HCT116 (cell line): ENCODE measurements around the gene MMEL1. TPM values are rescaled to one million over a fixed set of nuclear protein-coding genes. Genes with fewer than 3 reads are reported as not detected.

Experiments
- ATAC-seq: fragments of 200-7000 bp; cut with Tn5 transposase; 2 replicates; pipeline ENCODE4 v1.9.1; 2020; ENCODE audit warnings: mild to moderate bottlenecking, moderate library complexity
- BruUV-seq: library from RNA; stranded (reverse); fragments of 400-500 nt; replicated peaks from 2 replicates; lab custom pipeline; 2021; lab: Mats Ljungman, UMichigan
- CTCF ChIA-PET: fragments of 300-600 bp; sonication (Branson Sonifier 250); formaldehyde crosslinking; loops from one replicate; lab custom pipeline; 2021; ENCODE audit warnings: antibody characterized with exemption; lab: Charles Lee
- POLR2A ChIA-PET: fragments of 300-600, 350-600 bp; sonication (Branson Sonifier 250); formaldehyde crosslinking; loops from one replicate; lab custom pipeline; 2021; ENCODE audit warnings: antibody characterized with exemption; lab: Charles Lee
- RAD21 ChIA-PET, 2 experiments: fragments of 300-600 bp; sonication (Branson Sonifier 250); formaldehyde crosslinking; loops; one replicate each; lab custom pipeline; 2023; ENCODE audit warnings: low total read pairs in 2 of 2; ENCODE audit not compliant: uncharacterized antibody in 2 of 2, unreplicated experiment in 2 of 2, low non-redundant PET in 1 of 2; lab: Charles Lee
- DNase-seq: peaks from one replicate; pipeline ENCODE4 v3.0.0-alpha.2; 2010; ENCODE audit warnings: low read depth, low spot score
- H2AFZ ChIP-seq: fragments of 200-600 bp; shearing (Covaris generic), sonication (generic); 2 replicates; pipeline ENCODE4 v1.6.1; 2017; ENCODE audit warnings: low read depth, mixed run types, mixed read lengths, antibody characterized with exemption, low read length; ENCODE audit not compliant: poor library complexity, severe bottlenecking
- H3K27ac ChIP-seq: 2 replicates; pipeline ENCODE4 v1.5.1; 2012; ENCODE audit warnings: low read depth, low read length
- H3K27me3 ChIP-seq: fragments of 200-600 bp; sonication (generic); 2 replicates; pipeline ENCODE4 v1.6.1; 2016; ENCODE audit warnings: mixed run types, low read length, mixed read lengths; ENCODE audit not compliant: insufficient read depth
- H3K36me3 ChIP-seq, 2 experiments: fragments of 200-500 bp in 1 of 2; fragments of 200-600 bp in 1 of 2; sonication (Bioruptor generic) in 1 of 2; sonication (generic) in 1 of 2; 2 replicates each; pipeline versions ENCODE4 v1.5.1 to v1.6.1; 2014 to 2016; ENCODE audit warnings: low read length in 2 of 2, inconsistent platforms in 1 of 2, mixed read lengths in 1 of 2, mixed run types in 1 of 2; ENCODE audit not compliant: insufficient read depth in 2 of 2, control insufficient read depth in 1 of 2
- H3K4me1 ChIP-seq, 2 experiments: fragments of 200-600 bp in 1 of 2; sonication (generic) in 1 of 2; 2 replicates each; pipeline versions ENCODE4 v1.5.1 to v1.6.1; 2012 to 2017; ENCODE audit warnings: low read length in 2 of 2, inconsistent platforms in 1 of 2, mild to moderate bottlenecking in 1 of 2, mixed read lengths in 1 of 2, mixed run types in 1 of 2, moderate library complexity in 1 of 2; ENCODE audit not compliant: insufficient read depth in 2 of 2, control insufficient read depth in 1 of 2
- H3K4me2 ChIP-seq: fragments of 200-600 bp; sonication (generic); 2 replicates; pipeline ENCODE4 v1.6.1; 2017; ENCODE audit warnings: mixed run types, low read length, mixed read lengths
- H3K4me3 ChIP-seq, 2 experiments: fragments of 200-600 bp in 1 of 2; sonication (generic) in 1 of 2; replicated peaks in 1 of 2; 2 replicates each; pipeline ENCODE4 v1.5.1; 2011 to 2016; ENCODE audit warnings: low read length in 2 of 2, control low read depth in 1 of 2, low read depth in 1 of 2, mild to moderate bottlenecking in 1 of 2, mixed read lengths in 1 of 2, mixed run types in 1 of 2
- H3K79me2 ChIP-seq: fragments of 200-600 bp; sonication (generic); 2 replicates; pipeline ENCODE4 v1.6.1; 2017; ENCODE audit warnings: mild to moderate bottlenecking, mixed run types, low read length, moderate library complexity, mixed read lengths; ENCODE audit not compliant: insufficient read depth
- H3K9ac ChIP-seq: fragments of 200-600 bp; sonication (generic); 2 replicates; pipeline ENCODE4 v1.6.1; 2016; ENCODE audit warnings: low read length, mixed read lengths
- H3K9me2 ChIP-seq: fragments of 200-600 bp; sonication (generic), shearing (Covaris generic); 2 replicates; pipeline ENCODE4 v1.6.1; 2017; ENCODE audit warnings: mixed run types, mild to moderate bottlenecking, moderate library complexity; ENCODE audit not compliant: insufficient read depth
- H3K9me3 ChIP-seq, 2 experiments: fragments of 200-500 bp in 1 of 2; fragments of 200-600 bp in 1 of 2; sonication (Bioruptor generic) in 1 of 2; sonication (generic) in 1 of 2; 2 replicates each; pipeline ENCODE4 v1.6.1; 2014 to 2017; ENCODE audit warnings: low read length in 2 of 2, mixed read lengths in 2 of 2, inconsistent platforms in 1 of 2, low read depth in 1 of 2, mild to moderate bottlenecking in 1 of 2, mixed run types in 1 of 2, moderate library complexity in 1 of 2; ENCODE audit not compliant: control insufficient read depth in 1 of 2, insufficient read depth in 1 of 2
- H4K20me1 ChIP-seq: fragments of 200-600 bp; sonication (generic), shearing (Covaris generic); 2 replicates; pipeline ENCODE4 v1.6.1; 2017; ENCODE audit warnings: mixed run types, mild to moderate bottlenecking, moderate library complexity; ENCODE audit not compliant: insufficient read depth
- CBX3 ChIP-seq: IDR thresholded peaks from 2 replicates; pipeline ENCODE4 v1.6.1; 2012; ENCODE audit warnings: low read depth
- CTCF ChIP-seq, 3 experiments: fragments of 200-600 bp in 1 of 3; sonication (generic) in 1 of 3; IDR thresholded peaks in 2 of 3; conservative IDR thresholded peaks in 1 of 3; 2 replicates each; pipeline ENCODE4 v1.5.1; 2012 to 2017; ENCODE audit warnings: low read depth in 2 of 3, low read length in 2 of 3, antibody characterized with exemption in 1 of 3, borderline replicate concordance in 1 of 3, control low read depth in 1 of 3, mild to moderate bottlenecking in 1 of 3, mixed read lengths in 1 of 3, mixed run types in 1 of 3, moderate library complexity in 1 of 3; ENCODE audit not compliant: insufficient read depth in 1 of 3
- POLR2AphosphoS5 ChIP-seq: IDR thresholded peaks from 2 replicates; pipeline ENCODE4 v1.6.1; 2011; ENCODE audit warnings: mild to moderate bottlenecking, low read depth, low read length, moderate library complexity
- REST ChIP-seq: IDR thresholded peaks from 2 replicates; pipeline ENCODE4 v1.6.1; 2012; ENCODE audit warnings: low read depth
- ZNF274 ChIP-seq: fragments of 200-500 bp; sonication (Bioruptor generic); IDR thresholded peaks from 2 replicates; pipeline ENCODE4 v1.6.1; 2014; ENCODE audit warnings: mild to moderate bottlenecking, low read depth, low read length, inconsistent platforms
- intact Hi-C: fragments of 100-400 bp; cut with micrococcal nuclease; formaldehyde crosslinking; loops from 2 replicates; pipeline ENCODE4 v1.10.0; 2022
- total RNA-seq: library from RNA; stranded (reverse); gene quantifications from one replicate; pipeline ENCODE4 v1.2.1, GENCODE V29; 2021; ENCODE audit not compliant: unreplicated experiment

MMEL1 gene
- total RNA-seq, 1 experiment from 2014 or later = 2.7 TPM

- Histone ChIP-seq H2AFZ (no peak overlapping the region), H3K79me2 (no peaks in the 10 kb centered on the region), H3K9me3 (no peaks in the 10 kb centered on the region), H4K20me1 (no peaks in the 10 kb centered on the region), H3K4me1 (peaks cover 11 to 16% of the 10 kb centered on the region in 2 experiments), H3K9me2 (no peaks in the 10 kb centered on the region), H3K9ac (no peak overlapping the region), H3K27me3 (no peaks in the 10 kb centered on the region), H3K4me3 (no peak overlapping the region), H3K4me2 (no peak overlapping the region), H3K27ac (no peak overlapping the region), H3K36me3 (no peaks in the 10 kb centered on the region)
- intact Hi-C loops = no loop called here
- ATAC-seq (no peak), DNase-seq (no peak)
- ChIA-PET CTCF (no interaction called here), POLR2A (no interaction called here), RAD21 (no interaction called here)
- BruUV-seq = no TSS peak
- no peak for TF ChIP-seq REST
- TF ChIP-seq ZNF274 = no peak
- TF ChIP-seq CBX3 = no peak
- no peak for TF ChIP-seq POLR2AphosphoS5
- TF ChIP-seq CTCF (IDR thresholded peaks at IDR 0.05 in 2 of 3, conservative IDR thresholded peaks at IDR 0.05 in 1 of 3; ENCODE audit: borderline replicate concordance in 1 of 3, insufficient read depth in 1 of 3, low read depth in 2 of 3, low read length in 2 of 3) = no peak
Observed at GRCh38 chr1:2607641-2608091, 25.1 kb downstream of the MMEL1 start.
